Measurements from ENCODE around the gene CD24. TPM values are rescaled to one million over a fixed set of nuclear protein-coding genes. Genes with fewer than 3 reads are reported as not detected.

Gene CD24
- total and polyA plus RNA-seq, 8 donors = 54.0 to 184 (median 156) TPM

DNA sequence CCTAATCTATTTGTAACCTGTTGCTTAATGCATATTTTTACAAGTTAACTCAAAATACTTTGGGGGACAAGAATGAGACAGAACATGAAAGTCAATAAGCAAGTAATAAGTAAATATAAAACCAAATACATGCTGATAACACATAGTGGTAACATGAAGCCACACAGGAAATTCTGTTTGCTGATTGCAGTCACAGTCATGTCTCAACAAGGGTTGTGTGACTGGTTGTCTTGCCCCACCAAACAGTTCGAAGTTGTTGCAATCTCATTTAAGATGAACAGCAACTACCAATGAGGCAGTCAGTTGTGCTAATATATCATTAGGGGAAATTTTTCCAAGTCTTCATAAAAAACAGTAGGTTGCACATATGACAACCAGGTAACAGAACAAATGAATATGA, 14.5 kb downstream of the CD24 start:
- ATAC-seq (no peak), DNase-seq (no peak)
- H3K4me3 ChIP-seq = no peak overlapping the region
- TF ChIP-seq, protein P1, sequence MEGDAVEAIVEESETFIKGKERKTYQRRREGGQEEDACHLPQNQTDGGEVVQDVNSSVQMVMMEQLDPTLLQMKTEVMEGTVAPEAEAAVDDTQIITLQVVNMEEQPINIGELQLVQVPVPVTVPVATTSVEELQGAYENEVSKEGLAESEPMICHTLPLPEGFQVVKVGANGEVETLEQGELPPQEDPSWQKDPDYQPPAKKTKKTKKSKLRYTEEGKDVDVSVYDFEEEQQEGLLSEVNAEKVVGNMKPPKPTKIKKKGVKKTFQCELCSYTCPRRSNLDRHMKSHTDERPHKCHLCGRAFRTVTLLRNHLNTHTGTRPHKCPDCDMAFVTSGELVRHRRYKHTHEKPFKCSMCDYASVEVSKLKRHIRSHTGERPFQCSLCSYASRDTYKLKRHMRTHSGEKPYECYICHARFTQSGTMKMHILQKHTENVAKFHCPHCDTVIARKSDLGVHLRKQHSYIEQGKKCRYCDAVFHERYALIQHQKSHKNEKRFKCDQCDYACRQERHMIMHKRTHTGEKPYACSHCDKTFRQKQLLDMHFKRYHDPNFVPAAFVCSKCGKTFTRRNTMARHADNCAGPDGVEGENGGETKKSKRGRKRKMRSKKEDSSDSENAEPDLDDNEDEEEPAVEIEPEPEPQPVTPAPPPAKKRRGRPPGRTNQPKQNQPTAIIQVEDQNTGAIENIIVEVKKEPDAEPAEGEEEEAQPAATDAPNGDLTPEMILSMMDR (IDR thresholded peaks at IDR 0.05) = no peak
- no peaks in the 10 kb centered on the region for H3K4me1 ChIP-seq
- intact Hi-C loops (cut with DNase I) = no loop called here
- H3K27me3 ChIP-seq = peaks cover 0 to 6% of the 10 kb centered on the region in 2 donors
- no peaks in the 10 kb centered on the region for H3K36me3 ChIP-seq
- no peaks in the 10 kb centered on the region for H3K9me3 ChIP-seq
- no peak overlapping the region for H3K27ac ChIP-seq

DNA sequence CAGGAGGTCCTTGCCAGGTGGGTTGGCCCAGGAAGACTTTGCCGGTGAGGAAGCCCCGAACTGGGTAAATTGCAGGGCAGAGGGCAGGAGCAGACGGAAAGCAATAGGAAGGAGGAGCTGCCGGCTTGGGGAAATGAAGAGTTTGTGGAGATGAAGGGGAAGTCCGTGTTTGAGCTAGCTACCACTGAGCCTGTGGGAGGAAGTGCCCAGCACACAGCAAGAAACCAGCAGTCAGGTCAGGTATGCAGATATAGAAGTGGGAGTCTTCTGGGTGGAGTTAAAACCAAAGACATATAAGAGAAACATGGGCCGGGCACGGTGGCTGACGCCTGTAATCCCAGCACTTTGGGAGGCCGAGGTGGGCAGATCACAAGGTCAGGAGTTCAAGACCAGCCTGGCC, 34.7 kb downstream of the CD24 start:
- Histone ChIP-seq H3K4me3 (no peak overlapping the region), H3K36me3 (no peaks in the 10 kb centered on the region), H3K4me1 (no peaks in the 10 kb centered on the region), H3K9me3 (no peaks in the 10 kb centered on the region), H3K27me3 (no peaks in the 10 kb centered on the region), H3K27ac (no peak overlapping the region)
- ATAC-seq = no peak
- TF ChIP-seq, protein P1 (IDR thresholded peaks at IDR 0.05) = no peak
- no peak for DNase-seq
- intact Hi-C loops (cut with DNase I) = no loop called here

DNA sequence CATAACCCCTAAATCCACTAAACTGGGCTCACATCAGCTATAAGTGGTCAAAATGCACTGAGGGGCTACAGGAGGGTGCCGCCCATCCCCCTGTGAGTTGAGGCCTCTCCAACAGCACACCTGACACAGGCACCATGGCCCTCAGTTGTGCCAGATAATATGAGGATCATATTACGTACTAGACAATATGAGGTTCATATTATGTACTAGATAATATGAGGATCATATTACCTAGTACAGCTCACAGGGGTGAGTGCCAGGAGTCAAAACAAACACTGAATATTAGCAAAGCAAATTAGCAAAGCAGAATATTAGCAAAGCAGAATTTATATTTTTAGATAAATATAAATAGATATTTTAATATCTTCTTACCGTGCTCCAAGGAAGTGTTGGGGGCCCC, 35.3 kb downstream of the CD24 start:
- Histone ChIP-seq H3K9me3 (no peaks in the 10 kb centered on the region), H3K4me3 (no peak overlapping the region), H3K27me3 (no peaks in the 10 kb centered on the region), H3K4me1 (no peaks in the 10 kb centered on the region), H3K27ac (no peak overlapping the region), H3K36me3 (no peaks in the 10 kb centered on the region)
- TF ChIP-seq, protein P1 (IDR thresholded peaks at IDR 0.05) = no peak
- DNase-seq (no peak), ATAC-seq (no peak)
- intact Hi-C loops (cut with DNase I) = no loop called here

DNA sequence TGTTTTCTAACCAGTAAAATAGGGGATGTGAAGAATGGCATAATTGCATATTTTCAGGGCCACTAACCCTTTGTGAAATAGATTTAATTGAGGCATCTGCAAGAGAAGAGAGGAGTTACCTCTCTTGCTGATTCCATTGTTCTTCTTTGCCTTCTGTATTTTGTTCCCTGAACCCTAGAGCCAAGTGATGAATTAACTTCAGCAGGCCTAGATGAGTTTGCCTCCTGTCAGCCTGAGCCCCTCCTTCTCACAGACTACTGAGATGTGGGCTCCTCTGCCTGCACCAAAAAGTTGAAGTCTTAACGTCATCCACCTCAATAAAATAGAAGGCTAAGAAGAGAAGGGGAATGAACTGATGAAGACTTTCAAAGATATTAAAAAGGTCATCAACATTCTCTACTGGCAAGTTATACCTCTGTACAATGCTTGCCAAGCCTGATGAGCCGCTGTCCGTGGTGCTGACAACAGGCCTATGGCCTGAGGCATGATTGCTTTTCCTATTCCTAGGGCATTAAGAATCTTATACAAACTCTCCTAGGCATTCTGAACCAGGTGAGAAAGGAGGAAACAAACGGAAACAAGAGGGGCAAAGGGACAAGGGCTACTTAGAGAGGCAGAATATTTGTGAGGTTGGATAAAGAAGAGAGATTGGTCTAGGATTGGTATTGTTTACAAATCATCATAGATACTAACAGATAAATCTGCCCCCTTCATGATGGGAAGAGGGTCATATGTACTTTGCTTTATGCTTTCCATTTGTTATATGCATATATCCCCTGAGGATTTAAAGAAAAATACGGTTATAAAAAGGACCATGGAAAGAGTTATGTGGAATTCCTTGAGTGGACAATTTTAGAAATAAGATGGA, 46.8 kb downstream of the CD24 start:
- no peak overlapping the region for H3K27ac ChIP-seq
- H3K36me3 ChIP-seq = no peaks in the 10 kb centered on the region
- DNase-seq (peak in 3 of 4 donors; percentile 34 to 73 (median 53)), ATAC-seq (peak; percentile 75)
- H3K9me3 ChIP-seq = no peaks in the 10 kb centered on the region
- TF ChIP-seq, protein P1 (IDR thresholded peaks at IDR 0.05) = no peak
- H3K4me3 ChIP-seq = no peak overlapping the region
- peaks cover 0 to 16% of the 10 kb centered on the region in 2 donors for H3K27me3 ChIP-seq
- intact Hi-C loops (cut with DNase I) = no loop called here
- H3K4me1 ChIP-seq = no peaks in the 10 kb centered on the region

DNA sequence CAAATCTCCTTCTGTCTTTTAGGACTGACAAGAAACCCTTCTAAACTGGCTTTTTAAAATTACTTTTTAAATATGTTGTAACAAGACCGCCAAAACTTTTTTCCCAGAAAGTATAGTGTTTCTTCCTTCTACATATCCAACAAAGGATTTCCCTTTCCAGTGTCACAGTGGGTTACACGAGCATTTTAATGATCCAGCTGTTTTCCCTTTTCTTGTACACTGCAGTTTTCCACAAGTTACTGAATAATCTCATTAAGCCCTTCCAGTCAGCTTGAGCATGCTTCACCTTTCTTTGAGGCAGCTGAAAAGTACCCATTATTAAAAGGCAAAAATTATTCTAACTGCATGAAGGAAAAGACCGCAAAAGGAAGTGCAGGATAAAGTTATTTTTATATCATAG, 48.6 kb downstream of the CD24 start:
- intact Hi-C loops (cut with DNase I) = no loop called here
- H3K9me3 ChIP-seq = no peaks in the 10 kb centered on the region
- ATAC-seq = no peak

More for the DNA sequence above, 48.6 kb downstream of the CD24 start:
- H3K4me1 ChIP-seq = no peaks in the 10 kb centered on the region
- H3K4me3 ChIP-seq = no peak overlapping the region
- H3K27ac ChIP-seq = no peak overlapping the region
- H3K36me3 ChIP-seq = no peaks in the 10 kb centered on the region
- TF ChIP-seq, protein P1 (IDR thresholded peaks at IDR 0.05) = no peak
- no peak for DNase-seq
- H3K27me3 ChIP-seq = peaks cover 0 to 16% of the 10 kb centered on the region in 2 donors

Measured in left lung (tissue), 10 donors.